Panc1 (cell line): ENCODE measurements around the gene TAB3.

Experiments used
- CTCF ChIP-seq: fragments of 450-650 bp; IDR thresholded peaks from 2 replicates; pipeline ENCODE4 v1.5.1; 2017; ENCODE audit warnings: mild to moderate bottlenecking
- POLR2AphosphoS5 ChIP-seq: IDR thresholded peaks from 2 replicates; pipeline ENCODE4 v1.6.1; 2012; ENCODE audit warnings: mild to moderate bottlenecking, low read depth, low read length, moderate library complexity
- REST ChIP-seq, 2 experiments: IDR thresholded peaks; 2 replicates each; pipeline ENCODE4 v1.6.1; 2011 to 2012; ENCODE audit warnings: low read depth in 2 of 2, control low read depth in 1 of 2, low read length in 1 of 2, mild to moderate bottlenecking in 1 of 2, moderate library complexity in 1 of 2; ENCODE audit not compliant: insufficient read depth in 1 of 2
- TCF7L2 ChIP-seq: IDR thresholded peaks from 2 replicates; pipeline ENCODE4 v1.6.1; 2011; ENCODE audit warnings: mild to moderate bottlenecking, low read depth, low read length, inconsistent platforms

GRCh38 chrX:30799327-30799726 lies 89.7 kb downstream of the TAB3 start:
- TF ChIP-seq CTCF, result no peak
- no peak for TF ChIP-seq TCF7L2
- TF ChIP-seq POLR2AphosphoS5, result no peak
- TF ChIP-seq REST (IDR thresholded peaks at IDR 0.05; ENCODE audit: insufficient read depth in 1 of 2, low read depth in 2 of 2, low read length in 1 of 2), result no peak
